HEK293 (cell line): ENCODE data around the gene STN1.

Experiments used
- CTCF ChIA-PET: fragments of 350-600 bp; formaldehyde crosslinking; extraction: SDS; loops from one replicate; lab custom pipeline; 2021; ENCODE audit warnings: antibody characterized with exemption; lab: Yijun Ruan, JAX
- POLR2A ChIA-PET: fragments of 300-600 bp; formaldehyde crosslinking; extraction: SDS; loops from one replicate; lab custom pipeline; 2020; ENCODE audit warnings: antibody characterized with exemption, inconsistent platforms; lab: Yijun Ruan, JAX
- H3K27ac ChIP-seq: fragments of 200-500 bp; sonication (Bioruptor generic); 2 replicates; pipeline ENCODE4 v1.5.1; 2014; ENCODE audit warnings: low read depth, low read length, control low read depth, inconsistent platforms; ENCODE audit errors: extremely low read depth
- H3K36me3 ChIP-seq, 2 experiments: fragments of 200-500 bp in 1 of 2; sonication (Bioruptor generic) in 1 of 2; 1 replicate in 1 of 2; 2 replicates in 1 of 2; pipeline ENCODE4 v1.5.1; 2014 to 2017; ENCODE audit warnings: inconsistent platforms in 2 of 2, low read length in 2 of 2; ENCODE audit not compliant: control insufficient read depth in 2 of 2, insufficient read depth in 1 of 2
- H3K4me1 ChIP-seq: fragments of 200-500 bp; sonication (Bioruptor generic); 2 replicates; pipeline ENCODE4 v1.5.1; 2014; ENCODE audit warnings: mild to moderate bottlenecking, low read length, inconsistent platforms; ENCODE audit not compliant: control insufficient read depth, insufficient read depth
- H3K4me3 ChIP-seq: 2 replicates; pipeline ENCODE4 v1.5.1; 2011; ENCODE audit warnings: low read depth, mild to moderate bottlenecking, control low read depth, low read length, moderate library complexity
- H3K9me3 ChIP-seq: fragments of 200-500 bp; sonication (Bioruptor generic); 2 replicates; pipeline ENCODE4 v1.5.1; 2014; ENCODE audit warnings: low read depth, low read length, inconsistent platforms; ENCODE audit not compliant: control insufficient read depth, insufficient read depth
- GLI4 ChIP-seq: fragments of 450-650 bp; formaldehyde crosslinking; IDR thresholded peaks from 2 replicates; pipeline ENCODE4 v1.5.1; 2016; ENCODE audit warnings: missing biosample characterization, missing genetic modification characterization
- KLF9 ChIP-seq: fragments of 450-650 bp; formaldehyde crosslinking; IDR thresholded peaks from 2 replicates; pipeline ENCODE4 v1.5.1; 2016; ENCODE audit warnings: missing biosample characterization, missing genetic modification characterization, low read depth
- MEIS1 ChIP-seq: sonication (generic); formaldehyde crosslinking; IDR thresholded peaks from 2 replicates; pipeline ENCODE4 v1.8.1; 2022; ENCODE audit warnings: missing genetic modification reagents, mild to moderate bottlenecking, borderline replicate concordance
- OSR2 ChIP-seq: fragments of 450-650 bp; formaldehyde crosslinking; IDR thresholded peaks from 2 replicates; pipeline ENCODE4 v1.5.1; 2016; ENCODE audit warnings: missing biosample characterization, missing genetic modification characterization
- ZBTB11 ChIP-seq: fragments of 450-650 bp; formaldehyde crosslinking; conservative IDR thresholded peaks from 2 replicates; pipeline ENCODE4 v1.5.1; 2016; ENCODE audit warnings: low read depth, missing biosample characterization, missing genetic modification characterization
- ZBTB26 ChIP-seq: fragments of 450-650 bp; formaldehyde crosslinking; optimal IDR thresholded peaks from 2 replicates; pipeline ENCODE3; 2016; ENCODE audit warnings: missing biosample characterization, mild to moderate bottlenecking, missing genetic modification characterization
- ZNF138 ChIP-seq: fragments of 450-650 bp; formaldehyde crosslinking; IDR thresholded peaks from 2 replicates; pipeline ENCODE4 v1.5.1; 2016; ENCODE audit warnings: missing biosample characterization, missing genetic modification characterization, borderline replicate concordance
- ZNF155 ChIP-seq: fragments of 450-650 bp; formaldehyde crosslinking; IDR thresholded peaks from 2 replicates; pipeline ENCODE4 v1.5.1; 2016; ENCODE audit warnings: missing biosample characterization, missing genetic modification characterization
- ZNF214 ChIP-seq: fragments of 450-650 bp; formaldehyde crosslinking; IDR thresholded peaks from 2 replicates; pipeline ENCODE4 v1.5.1; 2017; ENCODE audit warnings: missing biosample characterization, mild to moderate bottlenecking, missing genetic modification characterization, borderline replicate concordance
- ZNF223 ChIP-seq: fragments of 450-650 bp; formaldehyde crosslinking; IDR thresholded peaks from 2 replicates; pipeline ENCODE4 v1.5.1; 2016; ENCODE audit warnings: missing biosample characterization, missing genetic modification characterization
- ZNF280D ChIP-seq: fragments of 450-650 bp; formaldehyde crosslinking; IDR thresholded peaks from 2 replicates; pipeline ENCODE4 v1.5.1; 2016; ENCODE audit warnings: missing biosample characterization, missing genetic modification characterization
- ZNF335 ChIP-seq: fragments of 450-650 bp; formaldehyde crosslinking; conservative IDR thresholded peaks from 2 replicates; pipeline ENCODE4 v1.5.1; 2016; ENCODE audit warnings: missing biosample characterization, missing genetic modification characterization
- ZNF426 ChIP-seq: fragments of 450-650 bp; formaldehyde crosslinking; IDR thresholded peaks from 2 replicates; pipeline ENCODE4 v1.5.1; 2017; ENCODE audit warnings: missing biosample characterization, missing genetic modification characterization, mild to moderate bottlenecking, inconsistent platforms, moderate library complexity
- ZNF561 ChIP-seq: fragments of 450-650 bp; IDR thresholded peaks from 2 replicates; pipeline ENCODE4 v1.5.1; 2018; ENCODE audit warnings: missing biosample characterization, missing genetic modification characterization, borderline replicate concordance
- ZNF580 ChIP-seq: fragments of 450-650 bp; formaldehyde crosslinking; IDR thresholded peaks from 2 replicates; pipeline ENCODE4 v1.5.1; 2016; ENCODE audit warnings: missing biosample characterization, missing genetic modification characterization
- ZNF585B ChIP-seq: fragments of 450-650 bp; formaldehyde crosslinking; IDR thresholded peaks from 2 replicates; pipeline ENCODE4 v1.5.1; 2016; ENCODE audit warnings: missing biosample characterization, missing genetic modification characterization
- ZNF623 ChIP-seq: fragments of 450-650 bp; formaldehyde crosslinking; IDR thresholded peaks from 2 replicates; pipeline ENCODE4 v1.5.1; 2016; ENCODE audit warnings: missing biosample characterization, missing genetic modification characterization
- ZNF624 ChIP-seq: fragments of 450-650 bp; formaldehyde crosslinking; IDR thresholded peaks from 2 replicates; pipeline ENCODE4 v1.5.1; 2017; ENCODE audit warnings: missing biosample characterization, missing genetic modification characterization
- TF ChIP-seq, protein P1 (sequence below): fragments of 450-650 bp; formaldehyde crosslinking; IDR thresholded peaks from 2 replicates; pipeline ENCODE4 v1.5.1; 2016; ENCODE audit warnings: missing biosample characterization, missing genetic modification characterization

Gene STN1

GRCh38 chr10:103833731-103834365, 84.1 kb downstream of the STN1 start:
- 0 out of 2 replicates have a peak, but pooled peaks cover 2% of the 10 kb centered on the region for H3K9me3 ChIP-seq
- ChIA-PET CTCF (interaction anchor here (0.7 to 1.0 kb wide), 3 partner anchors 27 to 121 kb away, joined by 3 to 6 read pairs (median 4); no protein-coding TSS in a partner anchor), POLR2A (interaction anchor here (0.5 to 1.1 kb wide), 2 partner anchors 20 kb away, joined by 3 to 5 read pairs; no protein-coding TSS in a partner anchor)
- H3K4me3 ChIP-seq = no peak overlapping the region
- TF ChIP-seq ZBTB26 (tag by site-specific recombination) (no peak), ZNF561 (tag by site-specific recombination) (no peak), ZNF223 (tag by site-specific recombination) (no peak), ZNF585B (tag by site-specific recombination) (no peak), ZNF214 (tag by site-specific recombination) (no peak), ZNF580 (tag by site-specific recombination) (no peak), KLF9 (tag by site-specific recombination) (no peak), ZNF335 (tag by site-specific recombination) (no peak), ZNF624 (tag by site-specific recombination) (no peak), ZNF280D (no peak), OSR2 (no peak), ZNF623 (tag by site-specific recombination) (no peak), GLI4 (tag by site-specific recombination) (no peak), ZNF155 (tag by site-specific recombination) (no peak), ZBTB11 (tag by site-specific recombination) (no peak), ZNF426 (no peak), MEIS1 (CRISPR knock-in tag) (no peak), ZNF138 (tag by site-specific recombination) (no peak)
- TF ChIP-seq, protein P1, sequence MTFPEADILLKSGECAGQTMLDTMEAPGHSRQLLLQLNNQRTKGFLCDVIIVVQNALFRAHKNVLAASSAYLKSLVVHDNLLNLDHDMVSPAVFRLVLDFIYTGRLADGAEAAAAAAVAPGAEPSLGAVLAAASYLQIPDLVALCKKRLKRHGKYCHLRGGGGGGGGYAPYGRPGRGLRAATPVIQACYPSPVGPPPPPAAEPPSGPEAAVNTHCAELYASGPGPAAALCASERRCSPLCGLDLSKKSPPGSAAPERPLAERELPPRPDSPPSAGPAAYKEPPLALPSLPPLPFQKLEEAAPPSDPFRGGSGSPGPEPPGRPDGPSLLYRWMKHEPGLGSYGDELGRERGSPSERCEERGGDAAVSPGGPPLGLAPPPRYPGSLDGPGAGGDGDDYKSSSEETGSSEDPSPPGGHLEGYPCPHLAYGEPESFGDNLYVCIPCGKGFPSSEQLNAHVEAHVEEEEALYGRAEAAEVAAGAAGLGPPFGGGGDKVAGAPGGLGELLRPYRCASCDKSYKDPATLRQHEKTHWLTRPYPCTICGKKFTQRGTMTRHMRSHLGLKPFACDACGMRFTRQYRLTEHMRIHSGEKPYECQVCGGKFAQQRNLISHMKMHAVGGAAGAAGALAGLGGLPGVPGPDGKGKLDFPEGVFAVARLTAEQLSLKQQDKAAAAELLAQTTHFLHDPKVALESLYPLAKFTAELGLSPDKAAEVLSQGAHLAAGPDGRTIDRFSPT (tag by site-specific recombination) = no peak
- H3K27ac ChIP-seq = peak overlapping the region; percentile 10; the same call in 1 of the 2 replicates
- no peaks in the 10 kb centered on the region for H3K36me3 ChIP-seq
- H3K4me1 ChIP-seq = peaks cover 27% of the 10 kb centered on the region
